ENCODE data around the gene CCDC85B. TPM values are rescaled to one million over a fixed set of nuclear protein-coding genes. Genes with fewer than 3 reads are reported as not detected.

The CCDC85B gene
- total RNA-seq, 6 experiments from 2014 or later = 4.9 to 19.2 (median 6.6) TPM

DNA sequence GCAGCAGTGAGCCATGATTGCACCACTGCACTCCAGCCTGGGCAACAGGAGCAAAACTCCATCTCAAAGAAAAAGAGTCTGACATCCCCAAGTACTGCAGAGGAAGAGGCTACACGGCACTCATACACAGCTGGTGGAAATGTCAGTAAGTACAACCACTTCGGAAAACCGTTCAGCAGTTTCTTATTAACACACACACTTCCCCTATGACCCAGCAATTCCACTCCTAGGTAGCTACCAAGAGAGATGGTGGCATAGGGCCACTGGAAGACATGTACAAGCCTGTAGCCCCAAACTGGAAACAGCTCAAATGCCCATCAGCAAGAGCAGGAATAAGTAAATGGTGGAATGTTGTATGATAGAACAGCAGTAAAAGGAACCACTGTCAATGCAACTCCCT, 32.1 kb downstream of the CCDC85B start:
- H3K36me3 ChIP-seq = peaks cover 0 to 11% (median 3%) of the 10 kb centered on the region in 4 donors
- no peak for TF ChIP-seq POLR2A (IDR thresholded peaks at IDR 0.05)
- TF ChIP-seq, protein P1, sequence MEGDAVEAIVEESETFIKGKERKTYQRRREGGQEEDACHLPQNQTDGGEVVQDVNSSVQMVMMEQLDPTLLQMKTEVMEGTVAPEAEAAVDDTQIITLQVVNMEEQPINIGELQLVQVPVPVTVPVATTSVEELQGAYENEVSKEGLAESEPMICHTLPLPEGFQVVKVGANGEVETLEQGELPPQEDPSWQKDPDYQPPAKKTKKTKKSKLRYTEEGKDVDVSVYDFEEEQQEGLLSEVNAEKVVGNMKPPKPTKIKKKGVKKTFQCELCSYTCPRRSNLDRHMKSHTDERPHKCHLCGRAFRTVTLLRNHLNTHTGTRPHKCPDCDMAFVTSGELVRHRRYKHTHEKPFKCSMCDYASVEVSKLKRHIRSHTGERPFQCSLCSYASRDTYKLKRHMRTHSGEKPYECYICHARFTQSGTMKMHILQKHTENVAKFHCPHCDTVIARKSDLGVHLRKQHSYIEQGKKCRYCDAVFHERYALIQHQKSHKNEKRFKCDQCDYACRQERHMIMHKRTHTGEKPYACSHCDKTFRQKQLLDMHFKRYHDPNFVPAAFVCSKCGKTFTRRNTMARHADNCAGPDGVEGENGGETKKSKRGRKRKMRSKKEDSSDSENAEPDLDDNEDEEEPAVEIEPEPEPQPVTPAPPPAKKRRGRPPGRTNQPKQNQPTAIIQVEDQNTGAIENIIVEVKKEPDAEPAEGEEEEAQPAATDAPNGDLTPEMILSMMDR (IDR thresholded peaks at IDR 0.05) = no peak
- intact Hi-C loops (cut with DNase I) = no loop called here
- no peak overlapping the region for H3K27ac ChIP-seq
- DNase-seq = no peak
- 77% methylated on average over 3 of the region's 3 CpGs for WGBS (ENCODE audit: insufficient coverage, low coverage, low lambda C conversion rate, missing lambda C conversion rate)
- H3K27me3 ChIP-seq = no peaks in the 10 kb centered on the region
- H3K4me3 ChIP-seq = no peak overlapping the region
- no peak for ATAC-seq
- peaks cover 0 to 17% (median 8%) of the 10 kb centered on the region in 4 donors for H3K4me1 ChIP-seq
- no peaks in the 10 kb centered on the region for H3K9me3 ChIP-seq

DNA sequence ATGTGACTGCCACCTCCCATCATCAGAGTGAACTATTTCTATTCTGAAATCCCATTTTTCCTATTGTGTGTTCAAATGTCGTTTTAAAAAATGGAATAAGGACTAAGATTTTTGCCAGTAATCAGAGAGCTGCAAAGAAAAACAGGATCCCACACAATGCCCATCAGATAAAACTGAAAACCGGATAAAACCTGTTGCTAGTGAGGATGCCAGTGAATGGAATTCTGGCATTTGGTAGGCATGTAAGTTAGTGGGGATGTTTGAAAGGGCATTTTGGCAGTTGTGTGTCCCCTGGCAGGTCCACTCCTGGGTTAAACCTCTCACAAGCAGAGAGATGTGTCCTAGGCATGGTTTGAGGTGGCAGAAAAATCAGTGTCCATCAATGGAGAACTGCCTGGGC, 34.9 kb downstream of the CCDC85B start:
- WGBS (ENCODE audit: insufficient coverage, low coverage, low lambda C conversion rate, missing lambda C conversion rate) = 29% methylated on average over 2 of the region's 2 CpGs
- Histone ChIP-seq H3K27me3 (no peaks in the 10 kb centered on the region), H3K9me3 (no peaks in the 10 kb centered on the region), H3K4me1 (peaks cover 0 to 6% (median 2%) of the 10 kb centered on the region in 4 donors), H3K36me3 (peaks cover 0 to 11% (median 3%) of the 10 kb centered on the region in 4 donors), H3K4me3 (no peak overlapping the region), H3K27ac (no peak overlapping the region)
- intact Hi-C loops (cut with DNase I) = no loop called here
- ATAC-seq (no peak), DNase-seq (no peak)
- no peak for TF ChIP-seq POLR2A (IDR thresholded peaks at IDR 0.05)
- TF ChIP-seq, protein P1 (IDR thresholded peaks at IDR 0.05) = no peak

DNA sequence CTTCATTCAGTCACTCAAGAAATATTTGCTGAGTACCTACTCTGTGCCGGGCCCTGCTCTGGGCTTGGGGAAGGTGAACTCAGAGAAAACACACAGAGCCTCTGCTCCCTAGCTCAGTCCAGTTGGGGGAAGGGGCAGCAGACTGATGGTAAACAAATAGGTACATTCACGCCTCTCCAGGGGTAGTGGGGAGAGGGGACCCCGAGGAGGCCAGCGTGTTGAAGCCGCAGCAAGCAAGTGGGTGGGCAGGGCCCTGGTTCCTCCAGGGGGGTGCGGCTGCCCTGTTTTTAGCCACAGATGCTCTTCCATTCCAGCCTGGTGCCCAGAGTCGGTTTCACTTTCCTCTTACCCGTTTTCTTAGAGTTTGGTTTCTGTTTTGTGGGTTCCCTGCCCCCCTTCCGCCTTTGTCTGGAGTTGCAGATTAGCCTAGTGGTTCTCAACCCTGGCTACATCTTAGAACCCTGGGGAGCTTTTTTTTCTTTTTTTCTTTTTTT, 37.5 kb downstream of the CCDC85B start:
- H3K27ac ChIP-seq = peak overlapping the region in 1 of 3 donors; percentile 15

DNA sequence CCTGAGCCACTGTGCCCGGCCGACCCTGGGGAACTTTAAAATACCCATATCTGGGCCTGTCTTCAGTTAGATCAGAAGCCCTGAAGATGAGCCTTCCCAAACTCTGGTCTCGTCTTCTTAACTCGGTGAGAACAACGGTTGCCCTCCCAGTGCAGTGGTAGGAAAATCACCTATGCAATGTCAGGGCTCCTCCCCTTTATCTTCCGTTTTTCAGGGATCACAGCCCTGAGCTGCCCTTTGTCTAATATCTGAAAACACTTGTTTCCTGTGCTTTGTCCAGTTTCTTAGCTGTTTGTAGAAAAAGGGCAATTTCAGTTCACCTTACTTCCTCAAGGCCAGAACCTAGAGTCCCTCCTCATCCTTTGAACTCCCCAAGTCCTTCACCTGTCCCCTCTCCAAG, 38.2 kb downstream of the CCDC85B start:
- TF ChIP-seq, protein P1 (IDR thresholded peaks at IDR 0.05) = no peak
- TF ChIP-seq POLR2A (IDR thresholded peaks at IDR 0.05) = no peak
- intact Hi-C loops (cut with DNase I) = no loop called here

More for the DNA sequence above, 37.5 kb downstream of the CCDC85B start:
- H3K36me3 ChIP-seq = peaks cover 0 to 4% (median 2%) of the 10 kb centered on the region in 4 donors
- H3K4me1 ChIP-seq = no peaks in the 10 kb centered on the region
- no peak overlapping the region for H3K4me3 ChIP-seq
- no peaks in the 10 kb centered on the region for H3K27me3 ChIP-seq
- TF ChIP-seq, protein P1 (IDR thresholded peaks at IDR 0.05) = no peak
- no peak for TF ChIP-seq POLR2A (IDR thresholded peaks at IDR 0.05)
- DNase-seq = peak in 1 of 3 donors; percentile 36
- WGBS (ENCODE audit: insufficient coverage, low coverage, low lambda C conversion rate, missing lambda C conversion rate) = 27% methylated on average over 3 of the region's 9 CpGs
- peak; percentile 60 to 85 (median 68) for ATAC-seq
- H3K9me3 ChIP-seq = no peaks in the 10 kb centered on the region
- intact Hi-C loops (cut with DNase I) = no loop called here

More for the DNA sequence above, 38.2 kb downstream of the CCDC85B start:
- Histone ChIP-seq H3K9me3 (no peaks in the 10 kb centered on the region), H3K27ac (no peak overlapping the region), H3K4me1 (no peaks in the 10 kb centered on the region), H3K27me3 (no peaks in the 10 kb centered on the region), H3K36me3 (no peaks in the 10 kb centered on the region), H3K4me3 (no peak overlapping the region)
- 69% methylated on average over 6 of the region's 6 CpGs for WGBS (ENCODE audit: insufficient coverage, low coverage, low lambda C conversion rate, missing lambda C conversion rate)
- DNase-seq (no peak), ATAC-seq (no peak)

Measured in right lobe of liver (tissue), 6 donors.